ENCODE results near the gene MED13L.

- no peak for TF ChIP-seq CTCF (IDR thresholded peaks at IDR 0.05; ENCODE audit: borderline replicate concordance, extremely low read depth, low read length, poor library complexity, severe bottlenecking)
- no peak for TF ChIP-seq EZH2 (IDR thresholded peaks at IDR 0.05; ENCODE audit: borderline replicate concordance, low read depth, low read length, severe bottlenecking)
Measured at GRCh38 chr12:115998794-115999478, 278.6 kb downstream of the MED13L start.

Data from DND-41 (cell line).